H7 (cell line): ENCODE measurements around the gene CEP68. TPM values are rescaled to one million over a fixed set of nuclear protein-coding genes. Genes with fewer than 3 reads are reported as not detected.
"Not testable (repeated sequence)": the region's sequence is repeated elsewhere in the genome, so short reads cannot be mapped to it uniquely, and the experiment has no call there.

Experiments
- DNase-seq: peaks from one replicate; pipeline ENCODE4 v3.0.0; 2012
- H3K27me3 ChIP-seq: 2 replicates; pipeline ENCODE4 v1.6.0; 2011; ENCODE audit warnings: mild to moderate bottlenecking, low read length; ENCODE audit not compliant: control insufficient read depth, insufficient read depth
- H3K36me3 ChIP-seq: replicated peaks from 2 replicates; pipeline ENCODE4 v1.5.1; 2011; ENCODE audit warnings: low read length; ENCODE audit not compliant: control insufficient read depth, insufficient read depth
- H3K4me3 ChIP-seq: 2 replicates; pipeline ENCODE4 v1.5.1; 2011; ENCODE audit warnings: low read depth, mild to moderate bottlenecking, control low read depth, low read length, moderate library complexity; ENCODE audit not compliant: insufficient read depth
- total RNA-seq: library from RNA; depleted of rRNA; stranded (reverse); fragments of >200 nt; shearing (Covaris generic); gene quantifications from 2 replicates; pipeline ENCODE4 v1.2.3, GENCODE V29; 2014

CEP68 gene
- total RNA-seq, 1 experiment from 2014 or later = 10.3 TPM

GRCh38 chr2:65025453-65026123, 30.6 kb upstream of the CEP68 start:
- H3K36me3 ChIP-seq = no peaks in the 10 kb centered on the region
- no peak for DNase-seq
- H3K4me3 ChIP-seq = no peak overlapping the region
- no peaks in the 10 kb centered on the region for H3K27me3 ChIP-seq

GRCh38 chr2:65026154-65026553, 30.1 kb upstream of the CEP68 start:
- DNase-seq = no peak
- no peak overlapping the region for H3K4me3 ChIP-seq
- no peaks in the 10 kb centered on the region for H3K27me3 ChIP-seq
- H3K36me3 ChIP-seq = no peaks in the 10 kb centered on the region

- no peaks in the 10 kb centered on the region for H3K36me3 ChIP-seq
- DNase-seq = no peak
- no peaks in the 10 kb centered on the region for H3K27me3 ChIP-seq
- H3K4me3 ChIP-seq = no peak overlapping the region
Measured at GRCh38 chr2:65026704-65027464, 29.3 kb upstream of the CEP68 start.

GRCh38 chr2:65027616-65028244, 28.5 kb upstream of the CEP68 start:
- H3K4me3 ChIP-seq = no peak overlapping the region
- H3K27me3 ChIP-seq = no peaks in the 10 kb centered on the region
- no peak for DNase-seq
- H3K36me3 ChIP-seq = no peaks in the 10 kb centered on the region

GRCh38 chr2:65030476-65031332, 25.5 kb upstream of the CEP68 start:
- no peak for DNase-seq
- no peaks in the 10 kb centered on the region for H3K27me3 ChIP-seq
- H3K36me3 ChIP-seq = no peaks in the 10 kb centered on the region
- no peak overlapping the region for H3K4me3 ChIP-seq

GRCh38 chr2:65031341-65032018, 24.7 kb upstream of the CEP68 start:
- Histone ChIP-seq H3K36me3 (no peaks in the 10 kb centered on the region), H3K27me3 (no peaks in the 10 kb centered on the region), H3K4me3 (no peak overlapping the region)
- peak; percentile 59 for DNase-seq

GRCh38 chr2:65032019-65032975, 23.9 kb upstream of the CEP68 start:
- H3K36me3 ChIP-seq = no peaks in the 10 kb centered on the region; the same call in 1 of the 2 replicates

GRCh38 chr2:65033178-65033577, 23.0 kb upstream of the CEP68 start:
- no peak for DNase-seq
- no peaks in the 10 kb centered on the region; the same call in 1 of the 2 replicates for H3K36me3 ChIP-seq
- no peaks in the 10 kb centered on the region for H3K27me3 ChIP-seq
- H3K4me3 ChIP-seq = no peak overlapping the region

More at GRCh38 chr2:65032019-65032975, 23.9 kb upstream of the CEP68 start:
- Histone ChIP-seq H3K4me3 (no peak overlapping the region), H3K27me3 (no peaks in the 10 kb centered on the region)
- DNase-seq = no peak

- not testable (repeated sequence) for H3K27me3 ChIP-seq, DNase-seq, H3K36me3 ChIP-seq, H3K4me3 ChIP-seq
Measured at GRCh38 chr2:65033667-65034066, 22.5 kb upstream of the CEP68 start.

GRCh38 chr2:65035351-65035943, 20.8 kb upstream of the CEP68 start:
- Histone ChIP-seq H3K4me3 (no peak overlapping the region), H3K36me3 (no peaks in the 10 kb centered on the region; the same call in none of the 2 replicates), H3K27me3 (no peaks in the 10 kb centered on the region)
- no peak for DNase-seq

- no peak for DNase-seq
Measured at GRCh38 chr2:65037178-65037577, 19.0 kb upstream of the CEP68 start.

GRCh38 chr2:65039640-65040039, 16.6 kb upstream of the CEP68 start:
- no peaks in the 10 kb centered on the region; the same call in none of the 2 replicates for H3K36me3 ChIP-seq
- no peaks in the 10 kb centered on the region for H3K27me3 ChIP-seq
- no peak overlapping the region for H3K4me3 ChIP-seq
- DNase-seq = no peak

More at GRCh38 chr2:65037178-65037577, 19.0 kb upstream of the CEP68 start:
- no peak overlapping the region for H3K4me3 ChIP-seq
- H3K27me3 ChIP-seq = no peaks in the 10 kb centered on the region
- no peaks in the 10 kb centered on the region; the same call in none of the 2 replicates for H3K36me3 ChIP-seq
